Trophoblast cell (in vitro differentiated cells and primary cell): Measurements from ENCODE around the gene TEAD1.

Source experiments
- DNase-seq, 2 donors: peaks; one replicate each; pipeline ENCODE4 v3.0.0-alpha.2; 2016
- H2AFZ ChIP-seq: 2 replicates; pipeline ENCODE4 v1.6.1; 2013; ENCODE audit warnings: low read length, moderate library complexity, mild to moderate bottlenecking; ENCODE audit not compliant: insufficient read depth, poor library complexity
- H2AK5ac ChIP-seq: 2 replicates; pipeline ENCODE4 v1.6.1; 2013; ENCODE audit warnings: mild to moderate bottlenecking, low read length
- H2BK120ac ChIP-seq: 2 replicates; pipeline ENCODE4 v1.6.1; 2013; ENCODE audit warnings: low read length, mild to moderate bottlenecking, moderate library complexity; ENCODE audit not compliant: insufficient read depth, poor library complexity
- H2BK12ac ChIP-seq: 2 replicates; pipeline ENCODE4 v1.6.1; 2013; ENCODE audit warnings: mild to moderate bottlenecking, low read length, moderate library complexity
- H2BK5ac ChIP-seq: 2 replicates; pipeline ENCODE4 v1.6.1; 2013; ENCODE audit warnings: low read length, low read depth, moderate library complexity, mild to moderate bottlenecking; ENCODE audit not compliant: poor library complexity
- H3K14ac ChIP-seq: 2 replicates; pipeline ENCODE4 v1.6.1; 2013; ENCODE audit warnings: mild to moderate bottlenecking, low read length
- H3K18ac ChIP-seq: 2 replicates; pipeline ENCODE4 v1.6.1; 2013; ENCODE audit warnings: mild to moderate bottlenecking, low read length
- H3K23ac ChIP-seq: 2 replicates; pipeline ENCODE4 v1.6.1; 2013; ENCODE audit warnings: low read length
- H3K27ac ChIP-seq: 2 replicates; pipeline ENCODE4 v1.5.1; 2013; ENCODE audit warnings: low read depth, mild to moderate bottlenecking, inconsistent platforms, low read length, moderate library complexity
- H3K27me3 ChIP-seq: 2 replicates; pipeline ENCODE4 v1.6.1; 2013; ENCODE audit warnings: inconsistent platforms, mild to moderate bottlenecking, low read length, moderate library complexity; ENCODE audit not compliant: insufficient read depth
- H3K36me3 ChIP-seq, 2 experiments: 1 replicate in 1 of 2; 2 replicates in 1 of 2; pipeline ENCODE4 v1.6.1; 2013; ENCODE audit warnings: low read length in 2 of 2, mild to moderate bottlenecking in 2 of 2, moderate library complexity in 1 of 2; ENCODE audit not compliant: insufficient read depth in 2 of 2, control insufficient read depth in 1 of 2
- H3K4ac ChIP-seq: 2 replicates; pipeline ENCODE4 v1.6.1; 2013; ENCODE audit warnings: low read depth, mild to moderate bottlenecking, low read length, moderate library complexity
- H3K4me1 ChIP-seq, 2 experiments: 1 replicate in 1 of 2; 2 replicates in 1 of 2; pipeline ENCODE4 v1.6.1; 2013; ENCODE audit warnings: low read length in 2 of 2, mild to moderate bottlenecking in 2 of 2, moderate library complexity in 1 of 2; ENCODE audit not compliant: insufficient read depth in 2 of 2, control insufficient read depth in 1 of 2
- H3K4me2 ChIP-seq: 2 replicates; pipeline ENCODE4 v1.6.1; 2013; ENCODE audit warnings: inconsistent platforms, mild to moderate bottlenecking, low read length, moderate library complexity
- H3K4me3 ChIP-seq: 2 replicates; pipeline ENCODE4 v1.5.1; 2013; ENCODE audit warnings: mild to moderate bottlenecking, low read depth, low read length, inconsistent platforms
- H3K79me1 ChIP-seq: one replicate; pipeline ENCODE4 v1.6.1; 2013; ENCODE audit warnings: low read length
- H3K79me2 ChIP-seq: 2 replicates; pipeline ENCODE4 v1.6.1; 2013; ENCODE audit warnings: low read length, mild to moderate bottlenecking; ENCODE audit not compliant: control insufficient read depth, insufficient read depth, poor library complexity
- H3K9ac ChIP-seq: 2 replicates; pipeline ENCODE4 v1.6.1; 2013; ENCODE audit warnings: mild to moderate bottlenecking, low read length
- H3K9me3 ChIP-seq: 2 replicates; pipeline ENCODE4 v1.6.1; 2013; ENCODE audit warnings: low read depth, mild to moderate bottlenecking, control low read depth, inconsistent platforms, low read length; ENCODE audit not compliant: insufficient read depth
- H4K12ac ChIP-seq: 2 replicates; pipeline ENCODE4 v1.6.1; 2013; ENCODE audit warnings: low read depth, mild to moderate bottlenecking, low read length, moderate library complexity
- H4K8ac ChIP-seq: 2 replicates; pipeline ENCODE4 v1.6.1; 2013; ENCODE audit warnings: low read depth, mild to moderate bottlenecking, low read length, moderate library complexity
- H4K91ac ChIP-seq: one replicate; pipeline ENCODE4 v1.6.1; 2013; ENCODE audit warnings: low read depth, mild to moderate bottlenecking, low read length, moderate library complexity
- WGBS: extraction: QIAGEN DNeasy Blood & Tissue Kit; methylation state at CpG from one replicate; pipeline ENCODE4 v1.1.7; 2013; ENCODE audit warnings: missing lambda C conversion rate; ENCODE audit not compliant: insufficient read length, insufficient coverage; ENCODE audit errors: extremely low coverage; 5-methylcytosine and 5-hydroxymethylcytosine counted together

Gene TEAD1

GRCh38 chr11:12741671-12742216 is 67.5 kb downstream of the TEAD1 start:
- Histone ChIP-seq H3K27ac (no peak overlapping the region), H3K79me2 (peaks cover 23% of the 10 kb centered on the region), H3K4me1 (peaks cover 9 to 14% of the 10 kb centered on the region in 2 experiments), H3K18ac (no peak overlapping the region), H2BK5ac (no peak overlapping the region), H4K8ac (no peak overlapping the region), H3K9me3 (no peaks in the 10 kb centered on the region), H3K23ac (no peak overlapping the region), H3K4me2 (no peak overlapping the region), H2BK120ac (no peak overlapping the region), H3K4ac (peak overlapping the region; percentile 98), H3K36me3 (peaks cover 0 to 4% of the 10 kb centered on the region in 2 experiments), H2AK5ac (no peak overlapping the region), H3K79me1 (peaks cover under 1% of the 10 kb centered on the region), H4K12ac (no peak overlapping the region), H3K14ac (no peak overlapping the region), H3K9ac (no peak overlapping the region), H2AFZ (no peak overlapping the region), H3K27me3 (no peaks in the 10 kb centered on the region), H2BK12ac (no peak overlapping the region), H4K91ac (no peak overlapping the region), H3K4me3 (no peak overlapping the region)
- DNase-seq = no peak
- no CpG with 5 or more reads among the region's 1 CpG for WGBS

GRCh38 chr11:12743834-12744449 is 69.7 kb downstream of the TEAD1 start:
- H3K27me3 ChIP-seq = no peaks in the 10 kb centered on the region
- no peak overlapping the region for H3K9ac ChIP-seq
- H3K79me1 ChIP-seq = peaks cover 2% of the 10 kb centered on the region
- H2AFZ ChIP-seq = no peak overlapping the region
- H4K12ac ChIP-seq = no peak overlapping the region
- H3K9me3 ChIP-seq = no peaks in the 10 kb centered on the region
- no peak overlapping the region for H3K23ac ChIP-seq
- H4K91ac ChIP-seq = no peak overlapping the region
- no peak overlapping the region for H3K27ac ChIP-seq
- no peak for DNase-seq
- H3K79me2 ChIP-seq = peaks cover 27% of the 10 kb centered on the region
- H2BK12ac ChIP-seq = no peak overlapping the region
- no peak overlapping the region for H3K18ac ChIP-seq
- H3K36me3 ChIP-seq = peaks cover 0 to 4% of the 10 kb centered on the region in 2 experiments
- H2BK120ac ChIP-seq = no peak overlapping the region
- H3K4me2 ChIP-seq = no peak overlapping the region
- no peak overlapping the region for H4K8ac ChIP-seq
- no peak overlapping the region for H3K4me3 ChIP-seq
- no CpG with 5 or more reads among the region's 8 CpGs for WGBS
- peak overlapping the region; percentile 43 for H3K4ac ChIP-seq
- H2AK5ac ChIP-seq = no peak overlapping the region
- H3K14ac ChIP-seq = no peak overlapping the region
- peaks cover 13 to 17% of the 10 kb centered on the region in 2 experiments for H3K4me1 ChIP-seq
- H2BK5ac ChIP-seq = no peak overlapping the region

GRCh38 chr11:12744826-12745502 is 70.7 kb downstream of the TEAD1 start:
- no peak overlapping the region for H3K9ac ChIP-seq
- H3K4me1 ChIP-seq = peaks cover 14 to 17% of the 10 kb centered on the region in 2 experiments
- no peak overlapping the region for H3K14ac ChIP-seq
- H2BK12ac ChIP-seq = no peak overlapping the region
- H3K79me2 ChIP-seq = peaks cover 34% of the 10 kb centered on the region
- DNase-seq = peak in 1 of 2 donors; percentile 18
- WGBS = no CpG with 5 or more reads among the region's 10 CpGs
- H2BK120ac ChIP-seq = no peak overlapping the region
- H2AFZ ChIP-seq = no peak overlapping the region
- no peak overlapping the region for H3K4me2 ChIP-seq
- no peak overlapping the region for H3K18ac ChIP-seq
- no peak overlapping the region for H4K12ac ChIP-seq
- peaks cover 2% of the 10 kb centered on the region for H3K79me1 ChIP-seq
- H3K27me3 ChIP-seq = no peaks in the 10 kb centered on the region
- H3K9me3 ChIP-seq = no peaks in the 10 kb centered on the region
- H2AK5ac ChIP-seq = no peak overlapping the region
- no peak overlapping the region for H2BK5ac ChIP-seq
- H4K91ac ChIP-seq = no peak overlapping the region
- H3K4ac ChIP-seq = peak overlapping the region; percentile 72
- H3K27ac ChIP-seq = no peak overlapping the region
- peaks cover 0 to 4% of the 10 kb centered on the region in 2 experiments for H3K36me3 ChIP-seq
- no peak overlapping the region for H3K4me3 ChIP-seq
- no peak overlapping the region for H3K23ac ChIP-seq
- H4K8ac ChIP-seq = no peak overlapping the region

- Histone ChIP-seq H3K27ac (no peak overlapping the region), H3K18ac (no peak overlapping the region), H3K9me3 (no peaks in the 10 kb centered on the region), H3K36me3 (peaks cover 0 to 2% of the 10 kb centered on the region in 2 experiments), H3K4ac (peak overlapping the region; percentile 98), H3K9ac (no peak overlapping the region), H3K27me3 (no peaks in the 10 kb centered on the region), H3K4me3 (no peak overlapping the region), H3K4me2 (no peak overlapping the region), H4K91ac (no peak overlapping the region), H3K23ac (no peak overlapping the region), H3K14ac (no peak overlapping the region), H2BK5ac (no peak overlapping the region), H3K79me1 (peaks cover 2% of the 10 kb centered on the region), H2AFZ (no peak overlapping the region), H4K12ac (no peak overlapping the region), H2BK120ac (no peak overlapping the region), H4K8ac (no peak overlapping the region), H2BK12ac (no peak overlapping the region), H3K4me1 (peaks cover 18% of the 10 kb centered on the region in 2 experiments), H2AK5ac (no peak overlapping the region), H3K79me2 (peaks cover 34% of the 10 kb centered on the region)
- no peak for DNase-seq
- no CpG with 5 or more reads among the region's 3 CpGs for WGBS
These were observed 71.6 kb downstream of the TEAD1 start for GRCh38 chr11:12745787-12746186.
